ENCODE data around the gene OR52H1. TPM values are rescaled to one million over a fixed set of nuclear protein-coding genes. Genes with fewer than 3 reads are reported as not detected.

OR52H1 gene
- total and polyA plus RNA-seq, 2 donors (not counting 3 experiments of a cell fraction or from before 2014, with no cell fraction given) = 0.33 TPM; not detected in 1

DNA sequence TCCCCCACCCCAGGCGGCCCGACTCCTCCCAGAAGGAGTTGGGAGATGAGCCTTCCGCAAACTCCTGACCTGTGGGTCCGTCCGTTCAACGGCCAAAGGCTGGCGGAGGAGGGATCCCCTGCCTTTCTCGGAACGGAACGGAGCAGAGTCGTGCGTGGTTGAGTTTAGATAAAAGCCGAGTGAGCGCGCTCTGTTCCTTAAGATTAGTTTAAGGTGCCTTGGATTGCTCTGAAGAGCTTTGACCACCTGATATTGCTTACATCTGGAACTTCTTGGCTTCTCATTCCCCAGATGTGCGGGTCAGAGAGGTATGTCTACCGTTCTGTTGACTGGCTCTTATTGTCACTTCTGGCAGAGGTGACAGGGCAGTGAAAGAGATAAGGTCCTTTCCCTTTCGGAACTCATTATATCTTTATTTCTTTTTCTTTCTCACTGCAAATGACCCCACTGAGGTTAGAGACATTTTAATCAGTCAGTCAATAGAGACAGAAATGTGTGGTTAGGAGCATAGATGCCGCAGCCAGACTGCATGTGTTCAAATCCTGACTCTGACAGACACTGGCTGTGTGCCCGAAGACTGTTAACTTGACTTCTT lies 48.4 kb upstream of the OR52H1 start, which contains the start of gene TRIM6:
TRIM6 (plus strand) TSS at position 31 of the 595 bp plus-strand sequence; CDS start at position 292, 261 bp downstream.
- peak within 1 kb of the TSS; percentile 69 for H3K9ac ChIP-seq (replicated peaks; ENCODE audit: extremely low read depth, insufficient read depth, low read length)
- H3K9me1 ChIP-seq (replicated peaks; ENCODE audit: control insufficient read depth, extremely low read depth, insufficient read depth, low read length) = no peaks in the 10 kb centered on the region
- H3K4me2 ChIP-seq (ENCODE audit: insufficient read depth, low read length) = peak within 1 kb of the TSS; percentile 98
- FAIRE-seq (peak; percentile 72), DNase-seq (ENCODE audit: low read depth, low spot score) (peak; percentile 42)
- H3K4me1 ChIP-seq (ENCODE audit: control insufficient read depth, extremely low read depth, insufficient read depth, low read length) = peaks cover 9% of the 10 kb centered on the region
- BruUV-seq (replicated peaks) = TSS peak; percentile 51
- intact Hi-C loops (cut with micrococcal nuclease) (loop anchor here (10.0 kb wide), 1 partner anchor 638 kb away; the partner anchor contains the start of genes CNGA4 and FHIP1B), dilution Hi-C loops (cut with MboI; ENCODE audit: extremely low pct_ligation_motif_present, low sequenced_read_pairs) (no loop called here)
- H3K79me2 ChIP-seq (ENCODE audit: control insufficient read depth, insufficient read depth, low read length) = no peaks in the 10 kb centered on the region
- no peaks in the 10 kb centered on the region for H3K27me3 ChIP-seq (ENCODE audit: control insufficient read depth in 2 of 2, insufficient read depth in 2 of 2, low read length in 2 of 2)
- H3K4me3 ChIP-seq (replicated peaks in 1 of 3; ENCODE audit: insufficient read depth in 1 of 3, low read depth in 1 of 3, low read length in 3 of 3) = peak within 1 kb of the TSS; percentile 49 to 85 (median 74)
- CTCF ChIA-PET = interaction anchor here (1.1 to 1.2 kb wide), 2 partner anchors 11 to 766 kb away, joined by 3 read pairs; no protein-coding TSS in a partner anchor
- no peaks in the 10 kb centered on the region for H4K20me1 ChIP-seq (replicated peaks; ENCODE audit: control insufficient read depth, extremely low read depth, insufficient read depth, low read length)
- H3K9me3 ChIP-seq (replicated peaks; ENCODE audit: control insufficient read depth, insufficient read depth, low read length) = no peaks in the 10 kb centered on the region
- H2AFZ ChIP-seq (ENCODE audit: low read depth, low read length) = peak within 1 kb of the TSS; percentile 96
- POLR2A ChIA-PET = no interaction called here
- no peaks in the 10 kb centered on the region for H3K36me3 ChIP-seq (ENCODE audit: control insufficient read depth in 2 of 2, extremely low read depth in 1 of 2, insufficient read depth in 2 of 2, low read length in 2 of 2)
- H3K27ac ChIP-seq (ENCODE audit: insufficient read depth, low read depth, low read length) = peak within 1 kb of the TSS; percentile 63
- TF ChIP-seq FOS (IDR thresholded peaks at IDR 0.05; ENCODE audit: borderline replicate concordance, insufficient read depth, low read length) (no peak), MYC (IDR thresholded peaks at IDR 0.05; ENCODE audit: low read depth, low read length) (no peak), POLR2A (IDR thresholded peaks at IDR 0.05; ENCODE audit: low read depth, low read length) (no peak), GATA2 (IDR thresholded peaks at IDR 0.05; ENCODE audit: insufficient read depth, insufficient read length, low read depth, low read length) (no peak), EZH2 (IDR thresholded peaks at IDR 0.05; ENCODE audit: borderline replicate concordance, low read depth, low read length, severe bottlenecking) (no peak), POLR2AphosphoS5 (IDR thresholded peaks at IDR 0.05; ENCODE audit: insufficient read depth, low read depth, low read length) (no peak), JUN (IDR thresholded peaks at IDR 0.05; ENCODE audit: borderline replicate concordance, insufficient read depth, insufficient read length, low read depth) (no peak)
- TF ChIP-seq, protein P1, sequence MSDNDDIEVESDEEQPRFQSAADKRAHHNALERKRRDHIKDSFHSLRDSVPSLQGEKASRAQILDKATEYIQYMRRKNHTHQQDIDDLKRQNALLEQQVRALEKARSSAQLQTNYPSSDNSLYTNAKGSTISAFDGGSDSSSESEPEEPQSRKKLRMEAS (IDR thresholded peaks at IDR 0.05; ENCODE audit: insufficient read depth, insufficient read length) = no peak
- TF ChIP-seq, protein P2, sequence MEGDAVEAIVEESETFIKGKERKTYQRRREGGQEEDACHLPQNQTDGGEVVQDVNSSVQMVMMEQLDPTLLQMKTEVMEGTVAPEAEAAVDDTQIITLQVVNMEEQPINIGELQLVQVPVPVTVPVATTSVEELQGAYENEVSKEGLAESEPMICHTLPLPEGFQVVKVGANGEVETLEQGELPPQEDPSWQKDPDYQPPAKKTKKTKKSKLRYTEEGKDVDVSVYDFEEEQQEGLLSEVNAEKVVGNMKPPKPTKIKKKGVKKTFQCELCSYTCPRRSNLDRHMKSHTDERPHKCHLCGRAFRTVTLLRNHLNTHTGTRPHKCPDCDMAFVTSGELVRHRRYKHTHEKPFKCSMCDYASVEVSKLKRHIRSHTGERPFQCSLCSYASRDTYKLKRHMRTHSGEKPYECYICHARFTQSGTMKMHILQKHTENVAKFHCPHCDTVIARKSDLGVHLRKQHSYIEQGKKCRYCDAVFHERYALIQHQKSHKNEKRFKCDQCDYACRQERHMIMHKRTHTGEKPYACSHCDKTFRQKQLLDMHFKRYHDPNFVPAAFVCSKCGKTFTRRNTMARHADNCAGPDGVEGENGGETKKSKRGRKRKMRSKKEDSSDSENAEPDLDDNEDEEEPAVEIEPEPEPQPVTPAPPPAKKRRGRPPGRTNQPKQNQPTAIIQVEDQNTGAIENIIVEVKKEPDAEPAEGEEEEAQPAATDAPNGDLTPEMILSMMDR (IDR thresholded peaks at IDR 0.05; ENCODE audit: extremely low read depth in 1 of 2, insufficient read depth in 1 of 2, low read depth in 1 of 2, low read length in 2 of 2) = no peak
